GM23338 (cell line): Measurements from ENCODE around the gene NEK11. TPM values are rescaled to one million over a fixed set of nuclear protein-coding genes. Genes with fewer than 3 reads are reported as not detected.

Experiments used
- ATAC-seq: fragments of 200-7000 bp; cut with Tn5 transposase; 3 replicates; pipeline ENCODE4 v1.9.1; 2020
- DNase-seq: peaks from one replicate; pipeline ENCODE4 v3.0.0-alpha.2; 2015; ENCODE audit warnings: low spot score
- H2AFZ ChIP-seq: fragments of 200-600 bp; sonication (generic); 2 replicates; pipeline ENCODE4 v1.8.0; 2016; ENCODE audit warnings: antibody characterized with exemption, mild to moderate bottlenecking, moderate library complexity
- H3F3A ChIP-seq: fragments of 200-600 bp; sonication (generic); replicated peaks from 2 replicates; pipeline ENCODE4 v1.8.0; 2017; ENCODE audit warnings: antibody characterized with exemption, mixed run types, low read depth
- H3K27ac ChIP-seq: fragments of 200-600 bp; sonication (generic); 2 replicates; pipeline ENCODE4 v1.6.1; 2016; ENCODE audit warnings: low read depth
- H3K27me3 ChIP-seq: fragments of 200-600 bp; sonication (generic); 2 replicates; pipeline ENCODE4 v1.8.0; 2016; ENCODE audit warnings: mild to moderate bottlenecking, mixed run types, moderate library complexity; ENCODE audit not compliant: insufficient read depth
- H3K36me3 ChIP-seq: fragments of 200-600 bp; sonication (generic); 2 replicates; pipeline ENCODE4 v1.8.0; 2016; ENCODE audit warnings: mild to moderate bottlenecking; ENCODE audit not compliant: insufficient read depth
- H3K4me1 ChIP-seq: fragments of 200-600 bp; sonication (generic); 2 replicates; pipeline ENCODE4 v1.8.0; 2016; ENCODE audit warnings: mild to moderate bottlenecking, moderate library complexity; ENCODE audit not compliant: insufficient read depth
- H3K4me2 ChIP-seq: fragments of 200-600 bp; sonication (generic); 2 replicates; pipeline ENCODE4 v1.7.1; 2017; ENCODE audit warnings: mixed run types
- H3K4me3 ChIP-seq: fragments of 200-600 bp; sonication (generic); 2 replicates; pipeline ENCODE4 v1.6.1; 2016; ENCODE audit warnings: mixed run types
- H3K79me2 ChIP-seq: fragments of 200-600 bp; sonication (generic); replicated peaks from 2 replicates; pipeline ENCODE4 v1.8.0; 2017; ENCODE audit warnings: mild to moderate bottlenecking; ENCODE audit not compliant: insufficient read depth
- H3K9me2 ChIP-seq: fragments of 200-600 bp; sonication (generic); 2 replicates; pipeline ENCODE4 v1.8.0; 2017; ENCODE audit not compliant: insufficient read depth
- H4K20me1 ChIP-seq: fragments of 200-600 bp; sonication (generic); replicated peaks from 2 replicates; pipeline ENCODE4 v1.8.0; 2017; ENCODE audit warnings: mild to moderate bottlenecking; ENCODE audit not compliant: insufficient read depth
- H3K27ac Mint-ChIP-seq: 2 replicates; pipeline ENCODE4 v1.8.0; 2020; ENCODE audit warnings: inconsistent platforms, mild to moderate bottlenecking, moderate library complexity, mixed read lengths
- H3K27me3 Mint-ChIP-seq: 3 replicates; pipeline ENCODE4 v1.8.0; 2022; ENCODE audit warnings: low read depth, mild to moderate bottlenecking, moderate library complexity, mixed read lengths, inconsistent platforms; ENCODE audit not compliant: insufficient read depth, poor library complexity
- H3K36me3 Mint-ChIP-seq: 3 replicates; pipeline ENCODE4 v1.8.0; 2021; ENCODE audit warnings: low read depth, mild to moderate bottlenecking, inconsistent platforms, moderate library complexity, mixed read lengths
- H3K4me1 Mint-ChIP-seq: 3 replicates; pipeline ENCODE4 v1.8.0; 2020; ENCODE audit warnings: mild to moderate bottlenecking, inconsistent platforms, mixed read lengths
- H3K4me3 Mint-ChIP-seq: 3 replicates; pipeline ENCODE4 v1.8.0; 2021; ENCODE audit warnings: moderate library complexity, mild to moderate bottlenecking, inconsistent platforms, mixed read lengths
- H3K9me3 Mint-ChIP-seq: 3 replicates; pipeline ENCODE4 v1.8.0; 2020; ENCODE audit warnings: moderate library complexity, mild to moderate bottlenecking, inconsistent platforms, mixed read lengths
- CREB1 ChIP-seq: fragments of 250-450 bp; sonication (Bioruptor Pico); IDR thresholded peaks from 2 replicates; pipeline ENCODE4 v1.5.0; 2020; ENCODE audit warnings: low read depth, mild to moderate bottlenecking, moderate library complexity
- CTCF ChIP-seq, 2 experiments: fragments of 200-600 bp in 1 of 2; sonication (generic) in 1 of 2; conservative IDR thresholded peaks; 2 replicates each; pipeline versions ENCODE4 v1.5.1 to v1.6.1; 2016 to 2017; ENCODE audit warnings: antibody characterized with exemption in 2 of 2, low read depth in 2 of 2, mild to moderate bottlenecking in 2 of 2, moderate library complexity in 1 of 2
- ETS1 ChIP-seq: IDR thresholded peaks from 2 replicates; pipeline ENCODE4 v1.6.1; 2016; ENCODE audit warnings: antibody characterized with exemption
- EZH2 ChIP-seq: fragments of 200-600 bp; sonication (generic); IDR thresholded peaks from one replicate; pipeline ENCODE4 v1.8.0; 2017; ENCODE audit warnings: antibody characterized with exemption, mild to moderate bottlenecking, low read depth; ENCODE audit not compliant: unreplicated experiment
- EZH2phosphoT487 ChIP-seq: fragments of 200-600 bp; sonication (generic); IDR thresholded peaks from one replicate; pipeline ENCODE4 v1.8.1; 2018; ENCODE audit warnings: antibody characterized with exemption; ENCODE audit not compliant: unreplicated experiment
- NANOG ChIP-seq: IDR thresholded peaks from 2 replicates; pipeline ENCODE4 v1.6.1; 2016; ENCODE audit warnings: antibody characterized with exemption, borderline replicate concordance
- REST ChIP-seq: IDR thresholded peaks from one replicate; pipeline ENCODE4 v1.6.1; 2018; ENCODE audit warnings: antibody characterized with exemption; ENCODE audit not compliant: unreplicated experiment
- ZNF114 ChIP-seq: fragments of 250-450 bp; sonication (Bioruptor Pico); IDR thresholded peaks from 2 replicates; pipeline ENCODE4 v1.5.0; 2020; ENCODE audit warnings: mild to moderate bottlenecking, moderate library complexity
- ZNF462 ChIP-seq: fragments of 250-450 bp; sonication (Bioruptor Pico); IDR thresholded peaks from 2 replicates; pipeline ENCODE4 v1.5.0; 2020; ENCODE audit warnings: mild to moderate bottlenecking, moderate library complexity
- polyA plus RNA-seq: library from polyadenylated mRNA; unstranded; fragments of >200 nt; fragmentation: Nextera tagmentation; extraction: Ambion mirVana; gene quantifications from 2 replicates; pipeline ENCODE4 v1.2.1, GENCODE V29; 2016
- total RNA-seq: library from RNA; depleted of rRNA; stranded (reverse); fragments of >200 nt; shearing (Covaris generic); gene quantifications from 2 replicates; pipeline ENCODE4 v1.2.3, GENCODE V29; 2014

NEK11 gene
- total and polyA plus RNA-seq, 2 experiments from 2014 or later, result 0.80 to 1.1 TPM

- Histone ChIP-seq H3K4me3 (no peak overlapping the region), H3K27me3 (no peaks in the 10 kb centered on the region), H2AFZ (no peak overlapping the region), H3K4me2 (no peak overlapping the region), H3K79me2 (no peaks in the 10 kb centered on the region), H3K4me1 (no peaks in the 10 kb centered on the region), H3K27ac (no peak overlapping the region), H3K36me3 (no peaks in the 10 kb centered on the region), H3F3A (no peaks in the 10 kb centered on the region), H4K20me1 (no peaks in the 10 kb centered on the region), H3K9me2 (0 out of 2 replicates have a peak, but pooled peaks cover 3% of the 10 kb centered on the region)
- no peak overlapping the region for H3K27ac Mint-ChIP-seq
- TF ChIP-seq REST, result no peak
- no peak for TF ChIP-seq EZH2
- no peak for TF ChIP-seq EZH2phosphoT487
- no peak overlapping the region for H3K4me3 Mint-ChIP-seq
- peaks cover 13% of the 10 kb centered on the region for H3K4me1 Mint-ChIP-seq
- ATAC-seq (no peak), DNase-seq (no peak)
- H3K27me3 Mint-ChIP-seq, result no peaks in the 10 kb centered on the region
- H3K36me3 Mint-ChIP-seq, result no peaks in the 10 kb centered on the region
- no peaks in the 10 kb centered on the region for H3K9me3 Mint-ChIP-seq
Measured at GRCh38 chr3:131323792-131324191, 297.1 kb downstream of the NEK11 start.

GRCh38 chr3:131324923-131325322 is 298.2 kb downstream of the NEK11 start:
- Mint-ChIP-seq H3K9me3 (no peaks in the 10 kb centered on the region), H3K4me1 (peaks cover 13% of the 10 kb centered on the region), H3K4me3 (no peak overlapping the region), H3K36me3 (peaks cover 1% of the 10 kb centered on the region; the same call in 1 of the 3 replicates), H3K27ac (no peak overlapping the region), H3K27me3 (no peaks in the 10 kb centered on the region)
- Histone ChIP-seq H3K4me1 (no peaks in the 10 kb centered on the region), H3K79me2 (no peaks in the 10 kb centered on the region), H3K36me3 (no peaks in the 10 kb centered on the region), H3F3A (no peaks in the 10 kb centered on the region), H3K27ac (no peak overlapping the region), H3K4me2 (no peak overlapping the region), H3K27me3 (no peaks in the 10 kb centered on the region), H3K9me2 (0 out of 2 replicates have a peak, but pooled peaks cover 3% of the 10 kb centered on the region), H3K4me3 (no peak overlapping the region), H2AFZ (no peak overlapping the region), H4K20me1 (no peaks in the 10 kb centered on the region)
- DNase-seq (no peak), ATAC-seq (no peak)
- TF ChIP-seq NANOG, result no peak
- TF ChIP-seq ZNF114 (CRISPR knock-in tag), result no peak
- no peak for TF ChIP-seq EZH2phosphoT487
- TF ChIP-seq ZNF462 (CRISPR knock-in tag), result no peak
- no peak for TF ChIP-seq CTCF (conservative IDR thresholded peaks at IDR 0.05; ENCODE audit: low read depth in 2 of 2)
- TF ChIP-seq ETS1, result no peak
- no peak for TF ChIP-seq CREB1 (CRISPR knock-in tag)
